Esophagus (tissue), 2 donors: ENCODE measurements around the gene WTIP. TPM values are rescaled to one million over a fixed set of nuclear protein-coding genes. Genes with fewer than 3 reads are reported as not detected.
"Not testable (repeated sequence)": the region's sequence is repeated elsewhere in the genome, so short reads cannot be mapped to it uniquely, and the experiment has no call there.

ENCODE experiments used
- H3K27ac ChIP-seq, 2 donors: one replicate each; pipeline ENCODE4 v1.5.1; 2013; ENCODE audit warnings: low read depth in 2 of 2, mild to moderate bottlenecking in 2 of 2, inconsistent platforms in 1 of 2, low read length in 1 of 2, moderate library complexity in 1 of 2
- H3K27me3 ChIP-seq, 2 donors: one replicate each; pipeline ENCODE4 v1.6.1; 2013; ENCODE audit warnings: low read length in 2 of 2, control low read depth in 1 of 2, mild to moderate bottlenecking in 1 of 2; ENCODE audit not compliant: insufficient read depth in 2 of 2, control insufficient read depth in 1 of 2
- H3K36me3 ChIP-seq, 2 donors: one replicate each; pipeline ENCODE4 v1.6.1; 2013; ENCODE audit warnings: low read length in 1 of 2; ENCODE audit not compliant: control insufficient read depth in 2 of 2, insufficient read depth in 2 of 2
- H3K4me1 ChIP-seq, 2 donors: one replicate each; pipeline ENCODE4 v1.6.1; 2013; ENCODE audit warnings: low read length in 1 of 2; ENCODE audit not compliant: control insufficient read depth in 2 of 2, insufficient read depth in 2 of 2
- H3K4me3 ChIP-seq, 2 donors: one replicate each; pipeline ENCODE4 v1.5.1; 2013; ENCODE audit warnings: low read length in 2 of 2, mild to moderate bottlenecking in 2 of 2, low read depth in 1 of 2, moderate library complexity in 1 of 2
- H3K9me3 ChIP-seq, 2 donors: one replicate each; pipeline ENCODE4 v1.6.1; 2013; ENCODE audit warnings: mild to moderate bottlenecking in 2 of 2, low read depth in 1 of 2, low read length in 1 of 2, moderate library complexity in 1 of 2; ENCODE audit not compliant: control insufficient read depth in 2 of 2, insufficient read depth in 1 of 2
- WGBS, 2 donors: extraction: QIAGEN DNeasy Blood & Tissue Kit; methylation state at CpG; one replicate each; pipeline ENCODE4 v1.1.7; 2013; 5-methylcytosine and 5-hydroxymethylcytosine counted together
- polyA plus RNA-seq, 2 donors: library from polyadenylated mRNA; stranded (reverse); fragments of 200-250 nt; gene quantifications; one replicate each; pipeline ENCODE4 v1.2.3, GENCODE V29; 2013
- donor health status: healthy with polysubstance abuse.
- donor health status: Bipolar disorder and iron deficiency.

Gene WTIP
- polyA plus RNA-seq, 2 donors, result 1.3 to 2.8 TPM

DNA sequence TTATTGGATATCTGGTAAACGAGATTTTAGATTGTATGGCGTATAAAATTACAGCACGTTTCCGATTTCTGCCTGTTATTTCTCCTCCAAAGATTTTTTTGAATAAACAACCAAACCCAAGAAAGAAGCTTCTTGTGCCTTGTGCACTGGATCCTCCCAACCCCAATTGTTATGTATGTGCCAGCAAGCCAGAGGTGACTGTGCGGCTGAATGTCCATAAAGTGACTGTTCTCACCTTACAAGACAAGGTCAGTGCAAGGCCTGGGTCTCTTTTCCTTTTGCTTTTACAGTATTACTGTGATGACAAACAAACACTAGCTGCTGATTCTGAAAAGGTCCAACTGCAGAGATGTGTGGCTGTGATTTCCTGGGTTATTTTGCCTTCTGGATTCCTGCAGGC, 22.9 kb upstream of the WTIP start:
- Histone ChIP-seq H3K36me3 (peaks cover 5 to 15% of the 10 kb centered on the region in 2 donors), H3K9me3 (no peaks in the 10 kb centered on the region), H3K27ac (no peak overlapping the region), H3K27me3 (no peaks in the 10 kb centered on the region), H3K4me1 (no peaks in the 10 kb centered on the region), H3K4me3 (no peak overlapping the region)
- WGBS, 2 donors, result 88 to 91% methylated on average over 5 of the region's 5 CpGs

DNA sequence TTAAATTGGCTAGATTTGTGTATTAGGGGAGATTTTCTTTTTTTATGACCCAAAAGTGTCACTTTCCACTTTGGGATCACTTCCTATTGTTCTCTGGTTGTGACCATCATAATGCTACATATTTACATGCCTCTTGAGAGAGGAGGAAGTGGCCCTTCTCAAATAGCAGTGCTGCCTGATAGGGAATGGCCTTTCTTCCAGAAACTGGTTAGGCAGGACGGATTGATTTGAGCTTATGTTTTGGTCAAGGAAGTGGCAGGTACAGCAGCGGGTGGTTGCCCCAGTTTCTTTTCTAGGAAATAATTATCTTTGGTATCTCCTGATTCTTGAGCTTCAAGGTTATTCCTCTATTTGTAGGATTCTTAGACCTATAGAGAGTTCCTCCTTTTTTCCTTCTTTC, 21.9 kb upstream of the WTIP start:
- no peaks in the 10 kb centered on the region for H3K4me1 ChIP-seq
- no peak overlapping the region for H3K4me3 ChIP-seq
- peaks cover 5 to 15% of the 10 kb centered on the region in 2 donors for H3K36me3 ChIP-seq
- H3K27me3 ChIP-seq, result no peaks in the 10 kb centered on the region
- H3K27ac ChIP-seq, result no peak overlapping the region
- no peaks in the 10 kb centered on the region for H3K9me3 ChIP-seq
- WGBS, 2 donors, result 67 to 72% methylated on average over 2 of the region's 2 CpGs

DNA sequence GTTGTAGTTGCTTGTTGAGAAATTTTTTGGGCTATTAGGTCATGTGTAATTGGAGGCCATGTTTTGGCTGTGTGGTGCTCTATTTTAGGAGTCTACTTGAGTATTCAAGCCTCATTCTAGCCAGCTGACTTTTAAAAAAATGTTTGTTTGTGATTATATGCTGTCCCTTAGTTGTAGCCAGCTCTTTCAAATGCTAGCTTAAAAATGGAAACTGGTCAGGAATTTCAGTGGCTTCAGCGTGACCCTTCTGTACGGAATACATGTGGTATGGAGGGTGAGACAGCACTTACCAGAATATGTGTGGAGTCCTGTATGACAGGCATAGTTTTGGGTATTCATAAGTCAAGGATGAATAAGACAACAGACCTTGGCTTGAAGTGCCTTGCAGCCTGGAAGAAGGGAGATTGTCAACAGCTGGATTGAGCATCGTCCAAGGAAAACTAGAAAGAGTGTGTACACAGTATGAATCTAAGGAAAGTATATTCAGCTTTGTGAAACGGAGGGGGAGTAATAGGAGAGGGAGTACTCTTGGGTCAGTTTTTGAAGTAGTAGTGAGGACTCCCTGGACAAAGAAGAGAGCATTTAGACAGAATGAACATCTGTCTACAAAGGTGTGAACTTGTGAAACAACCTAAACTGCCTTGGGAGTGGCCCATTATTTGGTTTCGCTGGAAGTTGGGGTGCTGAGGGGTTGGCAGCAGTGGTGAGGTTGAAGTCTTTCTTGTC, 20.0 kb upstream of the WTIP start:
- Histone ChIP-seq H3K27me3 (no peaks in the 10 kb centered on the region), H3K36me3 (peaks cover 5 to 15% of the 10 kb centered on the region in 2 donors), H3K9me3 (no peaks in the 10 kb centered on the region), H3K4me3 (no peak overlapping the region), H3K4me1 (no peaks in the 10 kb centered on the region), H3K27ac (no peak overlapping the region)
- WGBS, 2 donors, result 84 to 86% methylated on average over 5 of the region's 5 CpGs

DNA sequence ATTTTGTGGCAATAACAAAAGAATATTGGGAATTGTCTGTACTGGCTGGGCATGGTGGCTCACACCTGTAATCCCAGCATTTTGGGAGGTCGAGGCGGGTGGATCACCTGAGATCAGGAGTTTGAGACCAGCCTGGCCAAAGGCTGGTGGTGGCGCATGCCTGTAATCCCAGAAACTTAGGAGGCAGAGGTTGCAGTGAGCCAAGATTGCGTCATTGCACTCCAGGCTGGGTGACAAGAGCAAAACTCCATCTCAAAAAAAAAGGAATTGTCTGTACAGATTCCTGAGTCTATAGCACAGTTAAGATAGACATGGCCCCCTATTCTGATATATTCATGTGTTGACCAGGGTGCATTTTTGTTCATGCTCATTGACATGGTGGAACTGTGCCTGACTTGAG, 16.8 kb upstream of the WTIP start:
- not testable (repeated sequence) for H3K4me3 ChIP-seq, H3K27ac ChIP-seq, H3K9me3 ChIP-seq, H3K4me1 ChIP-seq, H3K27me3 ChIP-seq
- 94% methylated on average over 4 of the region's 4 CpGs for WGBS, 2 donors
- peaks cover 5 to 23% of the 10 kb centered on the region in 2 donors for H3K36me3 ChIP-seq

DNA sequence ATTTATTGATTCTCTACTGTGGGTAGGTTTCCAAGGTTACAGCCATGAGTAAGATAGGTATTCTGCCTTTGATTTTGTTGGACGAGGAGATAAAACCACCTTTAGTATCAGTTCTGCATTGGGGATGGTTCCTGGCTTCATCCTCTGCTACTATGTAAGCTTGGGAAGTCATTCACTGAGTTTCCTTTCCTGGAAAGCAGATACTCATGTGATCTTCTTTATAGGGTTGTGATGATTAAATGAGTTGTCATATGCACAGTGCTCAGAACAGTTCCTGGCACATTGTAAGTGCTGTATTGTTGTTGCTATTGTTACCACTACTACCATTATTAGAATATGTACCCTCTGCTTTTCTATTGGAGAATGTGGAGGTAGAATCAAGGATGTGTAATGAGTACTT, 13.1 kb upstream of the WTIP start:
- Histone ChIP-seq H3K4me1 (no peaks in the 10 kb centered on the region), H3K27me3 (no peaks in the 10 kb centered on the region), H3K36me3 (peaks cover 5 to 15% of the 10 kb centered on the region in 2 donors), H3K9me3 (no peaks in the 10 kb centered on the region), H3K4me3 (no peak overlapping the region), H3K27ac (no peak overlapping the region)
- 54 to 55% methylated on average over 1 of the region's 1 CpG for WGBS, 2 donors

DNA sequence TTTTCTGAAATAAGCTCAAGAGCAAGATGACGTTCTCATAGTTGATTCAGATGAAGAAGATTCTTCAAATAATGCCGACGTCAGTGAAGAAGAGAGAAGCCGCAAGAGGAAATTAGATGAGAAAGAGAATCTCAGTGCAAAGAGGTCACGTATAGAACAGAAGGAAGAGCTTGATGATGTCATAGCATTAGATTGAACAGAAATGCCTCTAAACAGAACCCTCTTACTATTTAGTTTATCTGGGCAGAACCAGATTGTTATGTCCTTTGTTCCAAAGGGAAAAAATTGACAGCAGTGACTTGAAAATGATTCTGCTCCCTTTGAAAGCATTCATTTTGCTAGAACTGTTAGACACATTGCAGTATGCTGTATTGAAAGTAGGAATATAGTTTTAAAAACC, 12.5 kb upstream of the WTIP start:
- H3K36me3 ChIP-seq, result peaks cover 5 to 13% of the 10 kb centered on the region in 2 donors
- not testable (repeated sequence) for H3K27me3 ChIP-seq, H3K4me3 ChIP-seq, H3K4me1 ChIP-seq, H3K27ac ChIP-seq, H3K9me3 ChIP-seq
- WGBS, 2 donors, result 91% methylated on average over 5 of the region's 5 CpGs

DNA sequence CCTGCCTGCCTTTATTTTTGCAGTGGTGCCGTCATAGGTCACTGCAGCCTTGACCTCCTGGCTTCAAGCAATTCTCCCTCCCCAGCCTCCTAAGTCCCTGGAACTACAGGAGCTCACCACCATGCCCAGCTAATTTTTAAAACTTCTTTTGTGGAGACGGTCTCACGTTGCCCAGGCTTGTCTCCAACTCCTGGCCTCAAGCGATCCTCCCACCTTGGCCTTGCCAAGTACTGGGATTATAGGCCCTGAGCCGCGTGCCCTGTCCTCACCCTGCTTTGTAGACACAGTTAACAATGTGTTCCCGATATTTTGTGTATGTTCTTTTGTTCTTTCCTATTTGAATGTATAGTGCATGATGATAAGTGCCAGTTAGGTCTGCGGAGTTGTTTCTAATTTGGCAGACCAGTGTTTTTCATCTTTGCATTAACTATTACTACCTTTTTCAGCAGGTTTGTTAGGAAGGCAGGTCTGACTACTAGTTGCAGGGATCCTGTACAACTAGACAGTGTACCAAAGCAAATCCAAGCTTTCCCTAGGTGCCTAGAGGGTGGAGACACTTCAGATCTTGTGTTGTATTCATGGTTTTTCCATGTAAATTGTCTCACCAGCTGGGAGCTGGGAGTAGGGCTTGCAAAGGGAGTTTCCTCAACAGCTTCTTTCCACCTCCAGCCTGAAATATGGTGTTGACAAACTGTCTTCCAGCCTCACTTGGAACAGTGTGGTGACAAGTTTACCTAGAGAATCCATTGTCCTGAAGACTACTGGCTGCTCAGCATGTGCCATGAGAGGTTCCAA, 9.5 kb upstream of the WTIP start:
- no peak overlapping the region for H3K4me3 ChIP-seq
- no peaks in the 10 kb centered on the region for H3K9me3 ChIP-seq
- 48 to 55% methylated on average over 8 of the region's 8 CpGs for WGBS, 2 donors
- H3K27me3 ChIP-seq, result no peaks in the 10 kb centered on the region
- H3K36me3 ChIP-seq, result peaks cover 5 to 9% of the 10 kb centered on the region in 2 donors
- H3K27ac ChIP-seq, result peak overlapping the region in 1 of 2 donors; percentile 42
- H3K4me1 ChIP-seq, result peaks cover 0 to 6% of the 10 kb centered on the region in 2 donors

DNA sequence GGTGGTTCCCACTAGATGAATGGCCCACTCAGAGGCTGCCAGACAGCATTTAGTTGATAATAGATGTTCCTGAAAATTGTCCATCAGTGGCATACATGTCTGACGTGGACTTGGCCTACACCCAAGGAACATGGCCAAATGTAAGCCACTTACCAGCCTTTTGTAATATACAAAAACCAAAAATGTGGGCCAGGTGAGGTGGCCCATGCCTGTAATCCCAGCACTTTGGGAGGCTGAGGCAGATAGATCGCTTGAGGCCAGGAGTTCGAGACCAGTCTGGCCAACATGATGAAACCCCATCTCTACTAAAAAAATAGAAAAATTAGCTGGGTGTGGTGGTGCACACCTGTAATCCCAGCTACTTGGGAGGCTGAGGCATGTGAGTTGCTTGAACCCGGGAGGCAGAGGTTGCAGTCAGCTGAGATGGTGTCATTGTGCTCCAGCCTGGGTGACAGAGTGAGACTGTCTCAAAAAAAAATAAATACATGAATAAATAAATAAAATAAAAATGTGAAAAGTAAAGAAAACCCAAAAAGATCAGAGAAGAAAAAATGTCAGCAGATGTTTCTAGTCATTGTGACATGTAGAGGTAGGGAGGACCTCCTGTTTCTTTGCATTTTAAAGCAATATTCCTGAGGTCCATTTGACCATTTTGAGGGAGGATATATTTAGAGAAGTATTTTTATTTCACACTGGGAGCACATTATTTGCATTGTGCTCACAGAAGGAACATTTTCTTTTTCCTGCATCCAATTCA, 7.1 kb upstream of the WTIP start:
- WGBS, 2 donors, result 74 to 77% methylated on average over 4 of the region's 4 CpGs
- H3K36me3 ChIP-seq, result peaks cover 5% of the 10 kb centered on the region in 2 donors
- H3K27me3 ChIP-seq, result no peaks in the 10 kb centered on the region
- no peak overlapping the region for H3K4me3 ChIP-seq
- H3K27ac ChIP-seq, result no peak overlapping the region
- H3K4me1 ChIP-seq, result peaks cover 0 to 6% of the 10 kb centered on the region in 2 donors
- no peaks in the 10 kb centered on the region for H3K9me3 ChIP-seq

DNA sequence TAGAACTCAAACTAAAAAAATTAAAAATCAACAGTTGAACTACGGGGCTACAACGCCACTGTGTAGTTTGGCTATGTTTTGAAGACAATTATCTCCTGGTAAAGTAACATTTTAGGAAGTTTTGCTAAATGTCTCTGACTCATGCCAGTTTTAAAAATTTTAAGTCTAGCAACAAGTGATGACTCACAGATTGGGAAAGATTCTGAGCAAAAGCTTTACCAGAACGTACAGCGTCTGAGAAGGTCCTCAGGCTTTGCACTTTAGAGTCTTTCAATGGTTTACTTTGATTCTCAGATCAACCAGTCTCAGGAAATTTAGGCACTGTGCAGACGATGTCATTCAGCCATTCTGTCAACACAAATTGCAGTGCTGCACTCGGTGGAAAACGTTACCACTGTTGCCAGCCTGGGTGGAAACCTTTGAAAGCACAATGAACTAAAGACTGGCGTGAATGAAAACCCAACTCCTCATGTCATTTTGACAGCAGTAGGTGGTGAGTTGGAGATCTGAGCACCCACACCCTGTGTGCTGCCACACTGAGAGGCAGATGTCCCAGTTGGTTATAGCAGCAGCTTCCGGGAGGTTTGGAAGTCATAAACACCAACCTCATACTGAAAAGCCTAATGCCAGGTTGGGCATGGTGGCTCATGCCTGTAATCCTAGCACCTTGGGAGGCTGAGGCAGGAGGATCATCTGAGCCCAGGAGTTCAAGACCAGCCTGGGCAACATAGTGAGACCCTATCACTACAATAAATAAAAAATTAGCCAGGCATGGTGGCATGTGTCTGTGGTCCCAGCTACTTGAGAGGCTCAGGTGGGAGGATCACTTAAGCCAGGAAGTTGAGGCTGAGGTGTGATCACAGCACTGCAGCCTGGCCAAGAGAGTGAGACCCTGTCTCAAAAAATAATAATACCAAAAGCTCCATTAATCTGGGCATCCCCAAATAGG, 6.3 kb upstream of the WTIP start:
- WGBS, 2 donors, result 25 to 40% methylated on average over 9 of the region's 9 CpGs
- peaks cover 4 to 5% of the 10 kb centered on the region in 2 donors for H3K36me3 ChIP-seq
- H3K27ac ChIP-seq, result peak overlapping the region; percentile 65 to 71
- H3K4me1 ChIP-seq, result peaks cover 0 to 6% of the 10 kb centered on the region in 2 donors
- H3K27me3 ChIP-seq, result no peaks in the 10 kb centered on the region
- H3K9me3 ChIP-seq, result no peaks in the 10 kb centered on the region
- H3K4me3 ChIP-seq, result no peak overlapping the region
